T-helper 2 cell treated with Interferon-gamma antibody and Interleukin-4, amounts not matched to agents 5 μg/mL and 100 μg/mL, for 36 hours (primary cell): ENCODE data around the gene PPP1R3E.
A peak's percentile ranks its signal among the peaks of the same experiment; 100 is the strongest.

Experiments used
- DNase-seq: peaks from one replicate; pipeline ENCODE4 v3.0.0; 2021; ENCODE audit warnings: low spot score
- H3K27ac Mint-ChIP-seq: one replicate; pipeline ENCODE4 v1.8.0; 2021; ENCODE audit warnings: mild to moderate bottlenecking, mixed read lengths
- H3K27me3 Mint-ChIP-seq: one replicate; pipeline ENCODE4 v1.8.0; 2021; ENCODE audit warnings: low read depth, mixed read lengths
- H3K36me3 Mint-ChIP-seq: one replicate; pipeline ENCODE4 v1.8.0; 2021; ENCODE audit warnings: low read depth, mixed read lengths
- H3K4me1 Mint-ChIP-seq: one replicate; pipeline ENCODE4 v1.8.0; 2021; ENCODE audit warnings: low read depth, mixed read lengths
- H3K4me3 Mint-ChIP-seq: one replicate; pipeline ENCODE4 v1.8.0; 2022; ENCODE audit warnings: mild to moderate bottlenecking, moderate library complexity, mixed read lengths
- H3K9me3 Mint-ChIP-seq: one replicate; pipeline ENCODE4 v1.8.0; 2021; ENCODE audit warnings: mixed read lengths

PPP1R3E gene

GRCh38 chr14:23308721-23309445 is 6.2 kb upstream of the PPP1R3E start:
- H3K4me1 Mint-ChIP-seq = peaks cover 19% of the 10 kb centered on the region
- H3K9me3 Mint-ChIP-seq = no peaks in the 10 kb centered on the region
- no peak overlapping the region for H3K4me3 Mint-ChIP-seq
- DNase-seq = no peak
- H3K27ac Mint-ChIP-seq = no peak overlapping the region
- peaks cover 8% of the 10 kb centered on the region for H3K27me3 Mint-ChIP-seq
- no peaks in the 10 kb centered on the region for H3K36me3 Mint-ChIP-seq

GRCh38 chr14:23307687-23308644 is 5.3 kb upstream of the PPP1R3E start:
- no peak for DNase-seq
- H3K9me3 Mint-ChIP-seq = no peaks in the 10 kb centered on the region
- H3K36me3 Mint-ChIP-seq = no peaks in the 10 kb centered on the region
- peaks cover 8% of the 10 kb centered on the region for H3K27me3 Mint-ChIP-seq
- H3K4me3 Mint-ChIP-seq = peak overlapping the region; percentile 77
- H3K27ac Mint-ChIP-seq = peak overlapping the region; percentile 81
- peaks cover 21% of the 10 kb centered on the region for H3K4me1 Mint-ChIP-seq

GRCh38 chr14:23307146-23307530 is 4.5 kb upstream of the PPP1R3E start:
- no peaks in the 10 kb centered on the region for H3K36me3 Mint-ChIP-seq
- no peak for DNase-seq
- peaks cover 6% of the 10 kb centered on the region for H3K27me3 Mint-ChIP-seq
- H3K4me3 Mint-ChIP-seq = peak overlapping the region; percentile 77
- no peaks in the 10 kb centered on the region for H3K9me3 Mint-ChIP-seq
- peaks cover 26% of the 10 kb centered on the region for H3K4me1 Mint-ChIP-seq
- H3K27ac Mint-ChIP-seq = peak overlapping the region; percentile 81

- H3K4me3 Mint-ChIP-seq = peak within 1 kb of the TSS; percentile 77
Measured at GRCh38 chr14:23306412-23307145, 3.9 kb upstream of the PPP1R3E start, which contains the start of gene BCL2L2. Gene BCL2L2 (plus strand): TSS chr14:23306833. CDS start chr14:23307768, 935 bp downstream.

GRCh38 chr14:23301969-23302289 is 730 bp downstream of the PPP1R3E start:
- Mint-ChIP-seq H3K27me3 (peaks cover 3% of the 10 kb centered on the region), H3K4me3 (peak overlapping the region; percentile 92), H3K9me3 (no peaks in the 10 kb centered on the region), H3K4me1 (peaks cover 28% of the 10 kb centered on the region), H3K36me3 (peaks cover 17% of the 10 kb centered on the region), H3K27ac (peak overlapping the region; percentile 97)
- DNase-seq = no peak

More at GRCh38 chr14:23306412-23307145, 3.9 kb upstream of the PPP1R3E start, which contains the start of gene BCL2L2:
- peaks cover 6% of the 10 kb centered on the region for H3K27me3 Mint-ChIP-seq
- peaks cover 26% of the 10 kb centered on the region for H3K4me1 Mint-ChIP-seq
- no peaks in the 10 kb centered on the region for H3K9me3 Mint-ChIP-seq
- peak; percentile 39 for DNase-seq
- peak within 1 kb of the TSS; percentile 81 for H3K27ac Mint-ChIP-seq
- H3K36me3 Mint-ChIP-seq = no peaks in the 10 kb centered on the region

GRCh38 chr14:23301288-23301968 is 1.2 kb downstream of the PPP1R3E start:
- H3K4me1 Mint-ChIP-seq = peaks cover 28% of the 10 kb centered on the region
- H3K27me3 Mint-ChIP-seq = peaks cover 3% of the 10 kb centered on the region
- DNase-seq = peak; percentile 100
- H3K4me3 Mint-ChIP-seq = peak overlapping the region; percentile 93
- peak overlapping the region; percentile 97 for H3K27ac Mint-ChIP-seq
- no peaks in the 10 kb centered on the region for H3K9me3 Mint-ChIP-seq
- peaks cover 21% of the 10 kb centered on the region for H3K36me3 Mint-ChIP-seq

- peak overlapping the region; percentile 96 for H3K27ac Mint-ChIP-seq
- H3K36me3 Mint-ChIP-seq = peaks cover 21% of the 10 kb centered on the region
- H3K4me3 Mint-ChIP-seq = peak overlapping the region; percentile 93
- H3K9me3 Mint-ChIP-seq = no peaks in the 10 kb centered on the region
- no peak for DNase-seq
- peaks cover 23% of the 10 kb centered on the region for H3K4me1 Mint-ChIP-seq
- peaks cover 3% of the 10 kb centered on the region for H3K27me3 Mint-ChIP-seq
Measured at GRCh38 chr14:23300687-23301223, 1.9 kb downstream of the PPP1R3E start.

GRCh38 chr14:23299986-23300686 is 2.5 kb downstream of the PPP1R3E start:
- H3K27ac Mint-ChIP-seq = peak overlapping the region; percentile 96
- H3K4me1 Mint-ChIP-seq = peaks cover 24% of the 10 kb centered on the region
- H3K27me3 Mint-ChIP-seq = peaks cover 3% of the 10 kb centered on the region
- DNase-seq = no peak
- H3K4me3 Mint-ChIP-seq = peak overlapping the region; percentile 93
- no peaks in the 10 kb centered on the region for H3K9me3 Mint-ChIP-seq
- H3K36me3 Mint-ChIP-seq = peaks cover 24% of the 10 kb centered on the region

- peaks cover 24% of the 10 kb centered on the region for H3K36me3 Mint-ChIP-seq
- peak overlapping the region; percentile 70 for H3K27ac Mint-ChIP-seq
- no peaks in the 10 kb centered on the region for H3K27me3 Mint-ChIP-seq
- no peaks in the 10 kb centered on the region for H3K9me3 Mint-ChIP-seq
- H3K4me3 Mint-ChIP-seq = peak overlapping the region; percentile 57
- no peak for DNase-seq
- peaks cover 27% of the 10 kb centered on the region for H3K4me1 Mint-ChIP-seq
Measured at GRCh38 chr14:23299211-23299957, 3.3 kb downstream of the PPP1R3E start.

- Mint-ChIP-seq H3K9me3 (no peaks in the 10 kb centered on the region), H3K36me3 (peaks cover 24% of the 10 kb centered on the region), H3K27me3 (no peaks in the 10 kb centered on the region), H3K4me3 (no peak overlapping the region), H3K27ac (no peak overlapping the region), H3K4me1 (peaks cover 25% of the 10 kb centered on the region)
- DNase-seq = no peak
Measured at GRCh38 chr14:23297611-23298277, 4.9 kb downstream of the PPP1R3E start.

- Mint-ChIP-seq H3K4me1 (peaks cover 22% of the 10 kb centered on the region), H3K4me3 (no peak overlapping the region), H3K36me3 (peaks cover 24% of the 10 kb centered on the region), H3K27ac (no peak overlapping the region), H3K27me3 (no peaks in the 10 kb centered on the region), H3K9me3 (no peaks in the 10 kb centered on the region)
- no peak for DNase-seq
Measured at GRCh38 chr14:23297096-23297495, 5.6 kb downstream of the PPP1R3E start.
